CD14-positive monocyte (primary cell): ENCODE results near the gene DCAF17. TPM values are rescaled to one million over a fixed set of nuclear protein-coding genes. Genes with fewer than 3 reads are reported as not detected.

Experiments used
- DNase-seq, 3 donors: peaks; one replicate each; pipeline ENCODE4 v3.0.0-alpha.2; 2011 to 2022
- H2AFZ ChIP-seq: 2 replicates; pipeline ENCODE4 v1.6.0; 2012; ENCODE audit warnings: mild to moderate bottlenecking, low read depth, low read length, inconsistent platforms; ENCODE audit not compliant: insufficient read depth, poor library complexity, severe bottlenecking
- H3K27ac ChIP-seq, 2 donors: 1 replicate in 1 of 2; 2 replicates in 1 of 2; pipeline ENCODE4 v1.5.1; 2012 to 2013; ENCODE audit warnings: low read length in 2 of 2, control low read depth in 1 of 2, inconsistent platforms in 1 of 2, low read depth in 1 of 2, mild to moderate bottlenecking in 1 of 2
- H3K27me3 ChIP-seq, 2 donors: one replicate each; pipeline versions ENCODE4 v1.6.0 to v1.6.1; 2011 to 2013; ENCODE audit warnings: low read length in 2 of 2; ENCODE audit not compliant: control insufficient read depth in 2 of 2, insufficient read depth in 2 of 2
- H3K36me3 ChIP-seq, 2 donors: replicated peaks in 1 of 2; 1 replicate in 1 of 2; 2 replicates in 1 of 2; pipeline versions ENCODE4 v1.5.1 to v1.6.1; 2012 to 2013; ENCODE audit warnings: low read length in 2 of 2, control low read depth in 1 of 2, inconsistent platforms in 1 of 2, mild to moderate bottlenecking in 1 of 2; ENCODE audit not compliant: insufficient read depth in 2 of 2, control insufficient read depth in 1 of 2
- H3K4me1 ChIP-seq, 2 donors: 1 replicate in 1 of 2; 2 replicates in 1 of 2; pipeline versions ENCODE4 v1.5.1 to v1.6.1; 2012 to 2013; ENCODE audit warnings: low read length in 2 of 2, control low read depth in 1 of 2, inconsistent platforms in 1 of 2, mild to moderate bottlenecking in 1 of 2, moderate library complexity in 1 of 2; ENCODE audit not compliant: insufficient read depth in 2 of 2, control insufficient read depth in 1 of 2
- H3K4me2 ChIP-seq: replicated peaks from 2 replicates; pipeline ENCODE3; 2012; ENCODE audit warnings: low read length, moderate library complexity, mild to moderate bottlenecking; ENCODE audit not compliant: poor library complexity, severe bottlenecking; ENCODE audit errors: extremely low read depth
- H3K4me3 ChIP-seq, 3 experiments: fragments of 200-600 bp in 1 of 3; sonication (generic) in 1 of 3; replicated peaks in 1 of 3; 1 replicate in 2 of 3; 2 replicates in 1 of 3; pipeline ENCODE4 v1.5.1; 2011 to 2013; ENCODE audit warnings: low read length in 3 of 3, mild to moderate bottlenecking in 3 of 3, control low read depth in 2 of 3, low read depth in 2 of 3, inconsistent platforms in 1 of 3, moderate library complexity in 1 of 3
- H3K79me2 ChIP-seq: 2 replicates; pipeline ENCODE4 v1.6.0; 2012; ENCODE audit warnings: mild to moderate bottlenecking, control low read depth, inconsistent platforms, low read length, moderate library complexity; ENCODE audit not compliant: insufficient read depth
- H3K9ac ChIP-seq: 2 replicates; pipeline ENCODE4 v1.6.0; 2017; ENCODE audit warnings: low read length, mild to moderate bottlenecking; ENCODE audit not compliant: insufficient read depth, poor library complexity, severe bottlenecking
- H3K9me3 ChIP-seq, 2 donors: replicated peaks in 1 of 2; 1 replicate in 1 of 2; 2 replicates in 1 of 2; pipeline versions ENCODE4 v1.5.1 to v1.6.1; 2012 to 2013; ENCODE audit warnings: low read length in 2 of 2, control low read depth in 1 of 2; ENCODE audit not compliant: control insufficient read depth in 1 of 2, insufficient read depth in 1 of 2
- H4K20me1 ChIP-seq: 2 replicates; pipeline ENCODE4 v1.6.0; 2012; ENCODE audit warnings: mild to moderate bottlenecking, low read length, control low read depth, moderate library complexity; ENCODE audit not compliant: insufficient read depth
- H3K27ac Mint-ChIP-seq, 7 donors: one replicate each; pipeline ENCODE4 v1.8.0; 2020; ENCODE audit warnings: mild to moderate bottlenecking in 7 of 7, mixed read lengths in 7 of 7, moderate library complexity in 6 of 7, inconsistent platforms in 2 of 7
- H3K27me3 Mint-ChIP-seq, 3 donors: one replicate each; pipeline ENCODE4 v1.8.0; 2021 to 2022; ENCODE audit warnings: low read depth in 3 of 3, mild to moderate bottlenecking in 3 of 3, mixed read lengths in 3 of 3, moderate library complexity in 3 of 3, inconsistent platforms in 1 of 3
- H3K36me3 Mint-ChIP-seq, 2 donors: one replicate each; pipeline ENCODE4 v1.8.0; 2020; ENCODE audit warnings: mixed read lengths in 2 of 2, inconsistent platforms in 1 of 2, mild to moderate bottlenecking in 1 of 2
- H3K4me1 Mint-ChIP-seq: one replicate; pipeline ENCODE4 v1.8.0; 2020; ENCODE audit warnings: mild to moderate bottlenecking, mixed read lengths
- H3K4me3 Mint-ChIP-seq, 2 donors: one replicate each; pipeline ENCODE4 v1.8.0; 2020; ENCODE audit warnings: mild to moderate bottlenecking in 2 of 2, mixed read lengths in 2 of 2, moderate library complexity in 1 of 2
- H3K9me3 Mint-ChIP-seq, 7 donors: one replicate each; pipeline ENCODE4 v1.8.0; 2020 to 2022; ENCODE audit warnings: mixed read lengths in 7 of 7, mild to moderate bottlenecking in 6 of 7, moderate library complexity in 6 of 7, inconsistent platforms in 2 of 7
- WGBS: methylation state at CpG from one replicate; pipeline ENCODE4 v1.1.5; 2013; ENCODE audit warnings: missing lambda C conversion rate; ENCODE audit not compliant: insufficient coverage; 5-methylcytosine and 5-hydroxymethylcytosine counted together
- intact Hi-C, 2 donors: fragments of 100-400 bp; cut with micrococcal nuclease; formaldehyde crosslinking; loops; one replicate each; pipeline versions ENCODE4 v1.15.0 to v1.15.1; 2023
- polyA plus RNA-seq, 3 donors: library from polyadenylated mRNA; depleted of rRNA in 1 of 3; unstranded in 2 of 3; stranded (reverse) in 1 of 3; fragments of 300-500 nt in 2 of 3; fragments of >200 nt in 1 of 3; fragmentation: Illumina TruSeq in 2 of 3; gene quantifications; 1 replicate in 2 of 3; 2 replicates in 1 of 3; pipeline ENCODE4 v1.2.3, GENCODE V29; 2012 to 2021
- small RNA-seq: library from RNA; depleted of rRNA; stranded (forward); fragments of <200 nt; gene quantifications from one replicate; pipeline ENCODE3, GENCODE V24; 2012; ENCODE audit warnings: low read depth; ENCODE audit not compliant: insufficient read length
- TF ChIP-seq, protein P1 (sequence below): fragments of 200-600 bp; IDR thresholded peaks from one replicate; pipeline ENCODE4 v1.8.0; 2022; ENCODE audit warnings: antibody characterized with exemption, mild to moderate bottlenecking

Gene DCAF17
- polyA plus RNA-seq, 3 donors = 4.1 to 7.2 (median 7.0) TPM

GRCh38 chr2:171533331-171533730 lies 99.3 kb downstream of the DCAF17 start:
- Histone ChIP-seq H3K9ac (no peak overlapping the region), H2AFZ (no peak overlapping the region), H3K27ac (no peak overlapping the region), H3K9me3 (no peaks in the 10 kb centered on the region), H3K79me2 (peaks cover 85% of the 10 kb centered on the region), H3K4me2 (no peak overlapping the region), H3K4me3 (no peak overlapping the region), H4K20me1 (peaks cover 52% of the 10 kb centered on the region), H3K4me1 (peaks cover 18 to 22% of the 10 kb centered on the region in 2 donors), H3K27me3 (no peaks in the 10 kb centered on the region), H3K36me3 (peaks cover 0 to 8% of the 10 kb centered on the region in 2 donors)
- Mint-ChIP-seq H3K4me1 (peaks cover 25% of the 10 kb centered on the region), H3K4me3 (no peak overlapping the region), H3K27ac (no peak overlapping the region), H3K27me3 (no peaks in the 10 kb centered on the region), H3K36me3 (peaks cover 6 to 12% of the 10 kb centered on the region in 2 donors), H3K9me3 (peaks cover 0 to 6% (median 3%) of the 10 kb centered on the region in 7 donors)
- TF ChIP-seq, protein P1, sequence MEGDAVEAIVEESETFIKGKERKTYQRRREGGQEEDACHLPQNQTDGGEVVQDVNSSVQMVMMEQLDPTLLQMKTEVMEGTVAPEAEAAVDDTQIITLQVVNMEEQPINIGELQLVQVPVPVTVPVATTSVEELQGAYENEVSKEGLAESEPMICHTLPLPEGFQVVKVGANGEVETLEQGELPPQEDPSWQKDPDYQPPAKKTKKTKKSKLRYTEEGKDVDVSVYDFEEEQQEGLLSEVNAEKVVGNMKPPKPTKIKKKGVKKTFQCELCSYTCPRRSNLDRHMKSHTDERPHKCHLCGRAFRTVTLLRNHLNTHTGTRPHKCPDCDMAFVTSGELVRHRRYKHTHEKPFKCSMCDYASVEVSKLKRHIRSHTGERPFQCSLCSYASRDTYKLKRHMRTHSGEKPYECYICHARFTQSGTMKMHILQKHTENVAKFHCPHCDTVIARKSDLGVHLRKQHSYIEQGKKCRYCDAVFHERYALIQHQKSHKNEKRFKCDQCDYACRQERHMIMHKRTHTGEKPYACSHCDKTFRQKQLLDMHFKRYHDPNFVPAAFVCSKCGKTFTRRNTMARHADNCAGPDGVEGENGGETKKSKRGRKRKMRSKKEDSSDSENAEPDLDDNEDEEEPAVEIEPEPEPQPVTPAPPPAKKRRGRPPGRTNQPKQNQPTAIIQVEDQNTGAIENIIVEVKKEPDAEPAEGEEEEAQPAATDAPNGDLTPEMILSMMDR = no peak
- no peak for DNase-seq
- 100% methylated on average over 1 of the region's 1 CpG for WGBS
- intact Hi-C loops = no loop called here

Small RNA genes lying within 50 kb of the gene (small RNA-seq; reads per million reads assigned to genes)
- not detected for gene AC007969.2

Other genes with a start within 250 kb of the DCAF17 start
- 1 to 10 TPM; 3.3 to 9.8 (median 6.9) TPM for gene METTL8, start 236 bp upstream of the DCAF17 start, polyA plus RNA-seq
- gene CYBRD1, start 88.2 kb downstream of the DCAF17 start, polyA plus RNA-seq = 10 to 100 TPM; 21.7 to 61.0 (median 47.3) TPM